ENCODE measurements around the gene KRTAP20-1. TPM values are rescaled to one million over a fixed set of nuclear protein-coding genes. Genes with fewer than 3 reads are reported as not detected.

The KRTAP20-1 gene
- not detected for total RNA-seq
- long read RNA-seq = 0 reads

DNA sequence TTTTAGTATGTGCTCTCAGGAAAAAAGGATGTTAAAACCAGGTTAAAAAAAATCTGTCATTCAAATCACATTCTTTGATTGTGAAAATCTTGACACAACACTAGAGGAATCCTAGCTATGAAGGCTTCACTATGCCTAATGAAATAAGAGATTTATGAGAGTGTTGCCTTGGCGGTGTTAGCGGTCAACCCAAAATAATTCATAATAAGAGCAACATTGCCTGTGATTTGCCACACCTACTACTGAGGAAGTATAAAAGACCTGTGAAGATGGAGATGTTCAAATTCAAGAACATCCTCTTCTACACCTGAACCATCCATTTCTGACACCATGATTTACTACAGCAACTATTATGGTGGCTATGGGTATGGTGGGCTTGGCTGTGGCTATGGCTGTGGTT, at the start of gene KRTAP20-1:
TSS of gene KRTAP20-1 (plus strand) at position 301 of the 400 bp plus-strand sequence. CDS start at position 331, 30 bp downstream.
- H3K9me3 ChIP-seq = no peaks in the 10 kb centered on the region
- intact Hi-C loops (cut with DNase I) = no loop called here
- ATAC-seq (no peak), DNase-seq (no peak)
- no peaks in the 10 kb centered on the region for H3K4me1 ChIP-seq
- no peak for TF ChIP-seq CTCF (IDR thresholded peaks at IDR 0.05)
- H3K27me3 ChIP-seq = no peaks in the 10 kb centered on the region
- no peak within 1 kb of the TSS for H3K4me3 ChIP-seq
- H3K36me3 ChIP-seq = no peaks in the 10 kb centered on the region
- H3K27ac ChIP-seq = no peak within 1 kb of the TSS

DNA sequence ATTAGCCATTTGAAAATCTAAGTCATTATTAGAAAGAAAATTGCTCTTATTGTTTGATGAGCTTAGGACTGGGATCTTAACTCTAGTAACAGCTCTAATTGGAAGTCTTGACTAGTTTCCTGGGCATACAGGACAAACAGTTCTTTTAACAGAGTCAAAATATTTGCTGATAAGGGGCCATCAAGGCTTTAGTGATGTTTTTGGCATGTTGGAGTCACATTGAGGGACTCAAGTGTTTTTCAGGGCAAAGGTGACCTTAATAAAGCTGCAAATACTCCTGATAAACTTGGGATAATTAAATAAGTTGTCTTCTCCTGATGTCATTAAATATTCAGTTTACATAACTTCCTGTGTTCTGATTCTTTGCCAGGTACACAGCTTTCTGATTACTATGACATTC, 48.6 kb upstream of the KRTAP20-1 start:
- H3K27me3 ChIP-seq = no peaks in the 10 kb centered on the region
- ATAC-seq (no peak), DNase-seq (no peak)
- intact Hi-C loops (cut with DNase I) = no loop called here
- H3K27ac ChIP-seq = no peak overlapping the region
- no peaks in the 10 kb centered on the region for H3K4me1 ChIP-seq
- no peaks in the 10 kb centered on the region for H3K36me3 ChIP-seq
- H3K4me3 ChIP-seq = no peak overlapping the region
- H3K9me3 ChIP-seq = no peaks in the 10 kb centered on the region
- TF ChIP-seq CTCF (IDR thresholded peaks at IDR 0.05) = no peak

- H3K27ac ChIP-seq = no peak overlapping the region
- TF ChIP-seq CTCF (IDR thresholded peaks at IDR 0.05) = no peak
- no peak for DNase-seq
- no peaks in the 10 kb centered on the region for H3K4me1 ChIP-seq
- H3K36me3 ChIP-seq = no peaks in the 10 kb centered on the region
- H3K9me3 ChIP-seq = no peaks in the 10 kb centered on the region
- intact Hi-C loops (cut with DNase I) = no loop called here
- no peaks in the 10 kb centered on the region for H3K27me3 ChIP-seq
- H3K4me3 ChIP-seq = no peak overlapping the region
- no peak for ATAC-seq
These were observed 38.5 kb upstream of the KRTAP20-1 start for GRCh38 chr21:30577766-30578165.

DNA sequence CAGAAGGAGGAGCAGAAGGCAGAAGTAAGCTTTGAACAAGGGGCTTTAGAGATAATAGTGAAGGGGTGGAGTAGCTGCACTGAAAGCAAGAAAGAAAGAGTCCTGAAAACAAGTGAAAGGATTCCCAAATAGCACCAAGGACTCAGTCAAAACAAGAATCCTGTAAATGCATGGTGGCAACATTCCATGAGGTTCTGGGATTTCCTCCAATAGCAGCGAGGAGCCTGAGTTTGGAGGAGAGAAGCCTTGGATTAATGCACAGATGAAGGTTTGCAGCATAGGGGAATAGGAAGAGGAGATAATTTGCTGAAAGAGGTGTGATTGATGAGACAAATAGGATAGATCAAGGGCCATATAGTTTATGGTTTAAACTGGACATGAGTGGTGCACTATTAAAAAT, 36.9 kb upstream of the KRTAP20-1 start:
- no peaks in the 10 kb centered on the region for H3K36me3 ChIP-seq
- ATAC-seq = no peak
- intact Hi-C loops (cut with DNase I) = no loop called here
- no peaks in the 10 kb centered on the region for H3K27me3 ChIP-seq
- no peak for DNase-seq
- no peaks in the 10 kb centered on the region for H3K9me3 ChIP-seq
- H3K4me1 ChIP-seq = no peaks in the 10 kb centered on the region
- TF ChIP-seq CTCF (IDR thresholded peaks at IDR 0.05) = no peak
- no peak overlapping the region for H3K4me3 ChIP-seq
- no peak overlapping the region for H3K27ac ChIP-seq

- ATAC-seq (no peak), DNase-seq (no peak)
- Histone ChIP-seq H3K4me1 (no peaks in the 10 kb centered on the region), H3K27me3 (no peaks in the 10 kb centered on the region), H3K36me3 (no peaks in the 10 kb centered on the region), H3K9me3 (no peaks in the 10 kb centered on the region), H3K27ac (no peak overlapping the region), H3K4me3 (no peak overlapping the region)
- TF ChIP-seq CTCF (IDR thresholded peaks at IDR 0.05) = no peak
- intact Hi-C loops (cut with DNase I) = no loop called here
These were observed 36.1 kb upstream of the KRTAP20-1 start for GRCh38 chr21:30580132-30580531.

GRCh38 chr21:30582870-30583269, 33.4 kb upstream of the KRTAP20-1 start:
- no peaks in the 10 kb centered on the region for H3K36me3 ChIP-seq
- no peak overlapping the region for H3K4me3 ChIP-seq
- no peak for ATAC-seq
- no peaks in the 10 kb centered on the region for H3K4me1 ChIP-seq
- H3K27me3 ChIP-seq = no peaks in the 10 kb centered on the region
- no peak overlapping the region for H3K27ac ChIP-seq
- TF ChIP-seq CTCF (IDR thresholded peaks at IDR 0.05) = no peak
- no peak for DNase-seq
- intact Hi-C loops (cut with DNase I) = no loop called here
- no peaks in the 10 kb centered on the region for H3K9me3 ChIP-seq
